ENCODE results near the gene STAG3. TPM values are rescaled to one million over a fixed set of nuclear protein-coding genes. Genes with fewer than 3 reads are reported as not detected.

STAG3 gene
- total RNA-seq, 4 donors from 2014 or later: 0.65 to 3.6 (median 1.9) TPM

GRCh38 chr7:100171840-100172239 lies 5.9 kb upstream of the STAG3 start:
- TF ChIP-seq CTCF (IDR thresholded peaks at IDR 0.05; ENCODE audit: low read depth): no peak

DNA sequence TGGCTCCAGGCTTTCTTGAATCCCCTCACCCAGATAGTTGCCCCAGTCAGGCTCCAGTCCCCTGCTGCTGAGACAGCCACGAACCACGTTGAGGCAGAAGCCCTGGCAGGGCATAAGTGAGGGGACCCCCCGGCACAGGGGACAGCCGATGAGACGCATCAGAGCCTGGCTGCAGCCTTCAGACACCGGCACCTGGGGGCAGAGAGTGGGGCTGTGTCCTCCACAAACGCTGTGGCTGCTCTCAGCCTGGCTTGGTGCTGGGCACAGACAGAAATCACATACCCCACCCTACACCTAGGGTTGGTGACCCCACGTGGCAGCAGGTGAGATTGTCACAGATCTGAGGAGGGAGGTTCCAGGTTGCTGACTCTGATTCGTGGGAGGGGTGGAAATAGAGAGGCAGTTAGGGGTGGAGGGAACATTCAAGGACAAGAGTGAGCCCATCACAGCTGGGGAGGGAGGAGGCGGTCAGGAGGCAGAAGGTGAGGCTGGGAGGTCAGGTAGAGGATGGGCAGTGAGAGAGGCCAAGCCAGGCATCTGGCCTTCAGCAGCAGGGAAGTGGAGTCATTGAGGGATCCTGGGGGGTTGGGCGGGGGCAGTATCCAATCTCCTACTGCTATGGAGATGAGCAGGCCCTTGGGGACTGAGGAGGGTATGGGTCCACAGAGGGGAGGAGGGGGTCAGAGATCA lies 3.8 kb upstream of the STAG3 start:
- TF ChIP-seq CTCF (IDR thresholded peaks at IDR 0.05; ENCODE audit: low read depth): no peak

GRCh38 chr7:100174582-100174981 lies 3.1 kb upstream of the STAG3 start:
- TF ChIP-seq CTCF (IDR thresholded peaks at IDR 0.05; ENCODE audit: low read depth): no peak

GRCh38 chr7:100175296-100175935 lies 2.3 kb upstream of the STAG3 start:
- no peak for TF ChIP-seq CTCF (IDR thresholded peaks at IDR 0.05; ENCODE audit: low read depth)

DNA sequence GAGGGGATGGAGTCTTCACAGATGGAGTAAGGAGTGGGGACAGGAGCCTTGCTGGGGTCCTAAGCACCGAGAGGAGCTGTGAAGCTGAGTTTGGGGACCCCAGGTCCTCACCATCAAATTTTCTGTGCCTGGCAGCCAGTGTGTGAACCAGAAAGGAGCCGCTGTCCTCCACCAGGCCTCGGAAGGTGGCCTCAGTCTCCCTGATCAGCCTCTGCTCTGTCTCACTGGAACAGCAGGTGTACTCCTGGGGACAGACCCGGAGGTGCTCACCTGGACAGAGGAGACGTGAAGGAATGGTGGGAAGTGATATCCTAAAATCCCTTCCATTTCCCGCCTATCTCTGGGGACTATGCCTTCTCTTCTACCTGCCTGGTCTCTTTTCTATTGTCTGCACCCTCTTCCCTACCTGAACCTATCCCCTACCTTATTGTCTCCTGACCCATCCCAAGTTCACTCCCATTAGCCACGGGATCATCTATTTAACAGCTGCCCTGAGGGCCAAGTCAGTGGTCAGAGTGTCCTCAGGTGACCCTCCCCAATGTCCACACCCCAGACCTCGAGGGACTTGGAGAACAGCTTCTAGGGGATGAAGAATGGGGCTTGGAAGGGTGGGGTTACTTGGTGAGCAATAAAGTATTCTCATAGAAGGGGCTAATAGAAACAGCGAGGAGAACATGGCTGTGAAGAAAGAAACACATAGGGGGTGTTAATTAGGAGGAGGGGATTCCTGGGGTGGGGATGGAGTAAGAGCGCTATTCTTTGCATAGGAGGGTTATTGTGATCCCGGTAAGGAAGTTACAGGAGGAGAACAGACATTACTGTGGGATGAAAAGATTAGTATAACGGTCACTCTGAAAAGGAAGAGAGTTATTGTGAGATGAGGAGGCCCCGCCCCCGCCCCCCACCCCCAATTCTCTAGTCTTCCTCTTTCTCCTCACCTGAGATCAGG lies 1.3 kb upstream of the STAG3 start:
- TF ChIP-seq CTCF (IDR thresholded peaks at IDR 0.05; ENCODE audit: low read depth): no peak

DNA sequence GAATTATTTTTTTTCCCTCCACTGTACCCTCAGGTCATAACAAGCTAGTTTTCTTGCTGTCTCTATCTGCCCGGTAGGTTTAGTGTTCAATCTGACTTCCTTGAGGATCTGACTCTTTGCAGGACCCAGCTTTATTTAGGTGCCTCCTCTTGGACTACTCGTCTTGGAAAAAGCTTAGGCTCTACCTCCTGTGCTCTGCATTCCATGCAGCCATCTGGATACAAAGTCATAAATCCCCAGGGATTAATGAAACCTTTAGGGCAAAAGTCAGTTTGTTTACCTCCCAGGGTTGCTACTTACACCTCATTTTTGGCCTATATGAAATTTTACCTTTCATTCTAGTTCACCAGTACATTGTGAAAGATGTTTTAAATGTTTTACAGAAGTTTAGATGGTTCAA lies 8.0 kb downstream of the STAG3 start:
- no peak for TF ChIP-seq CTCF (IDR thresholded peaks at IDR 0.05; ENCODE audit: low read depth)

- no peak for TF ChIP-seq CTCF (IDR thresholded peaks at IDR 0.05; ENCODE audit: low read depth)
Observed at GRCh38 chr7:100189061-100189460, 11.3 kb downstream of the STAG3 start.
